ENCODE measurements around the gene ARL14EPL.

- TF ChIP-seq, protein P1, sequence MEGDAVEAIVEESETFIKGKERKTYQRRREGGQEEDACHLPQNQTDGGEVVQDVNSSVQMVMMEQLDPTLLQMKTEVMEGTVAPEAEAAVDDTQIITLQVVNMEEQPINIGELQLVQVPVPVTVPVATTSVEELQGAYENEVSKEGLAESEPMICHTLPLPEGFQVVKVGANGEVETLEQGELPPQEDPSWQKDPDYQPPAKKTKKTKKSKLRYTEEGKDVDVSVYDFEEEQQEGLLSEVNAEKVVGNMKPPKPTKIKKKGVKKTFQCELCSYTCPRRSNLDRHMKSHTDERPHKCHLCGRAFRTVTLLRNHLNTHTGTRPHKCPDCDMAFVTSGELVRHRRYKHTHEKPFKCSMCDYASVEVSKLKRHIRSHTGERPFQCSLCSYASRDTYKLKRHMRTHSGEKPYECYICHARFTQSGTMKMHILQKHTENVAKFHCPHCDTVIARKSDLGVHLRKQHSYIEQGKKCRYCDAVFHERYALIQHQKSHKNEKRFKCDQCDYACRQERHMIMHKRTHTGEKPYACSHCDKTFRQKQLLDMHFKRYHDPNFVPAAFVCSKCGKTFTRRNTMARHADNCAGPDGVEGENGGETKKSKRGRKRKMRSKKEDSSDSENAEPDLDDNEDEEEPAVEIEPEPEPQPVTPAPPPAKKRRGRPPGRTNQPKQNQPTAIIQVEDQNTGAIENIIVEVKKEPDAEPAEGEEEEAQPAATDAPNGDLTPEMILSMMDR (IDR thresholded peaks at IDR 0.05; ENCODE audit: insufficient read depth, low read length): no peak
- TF ChIP-seq, protein P2, sequence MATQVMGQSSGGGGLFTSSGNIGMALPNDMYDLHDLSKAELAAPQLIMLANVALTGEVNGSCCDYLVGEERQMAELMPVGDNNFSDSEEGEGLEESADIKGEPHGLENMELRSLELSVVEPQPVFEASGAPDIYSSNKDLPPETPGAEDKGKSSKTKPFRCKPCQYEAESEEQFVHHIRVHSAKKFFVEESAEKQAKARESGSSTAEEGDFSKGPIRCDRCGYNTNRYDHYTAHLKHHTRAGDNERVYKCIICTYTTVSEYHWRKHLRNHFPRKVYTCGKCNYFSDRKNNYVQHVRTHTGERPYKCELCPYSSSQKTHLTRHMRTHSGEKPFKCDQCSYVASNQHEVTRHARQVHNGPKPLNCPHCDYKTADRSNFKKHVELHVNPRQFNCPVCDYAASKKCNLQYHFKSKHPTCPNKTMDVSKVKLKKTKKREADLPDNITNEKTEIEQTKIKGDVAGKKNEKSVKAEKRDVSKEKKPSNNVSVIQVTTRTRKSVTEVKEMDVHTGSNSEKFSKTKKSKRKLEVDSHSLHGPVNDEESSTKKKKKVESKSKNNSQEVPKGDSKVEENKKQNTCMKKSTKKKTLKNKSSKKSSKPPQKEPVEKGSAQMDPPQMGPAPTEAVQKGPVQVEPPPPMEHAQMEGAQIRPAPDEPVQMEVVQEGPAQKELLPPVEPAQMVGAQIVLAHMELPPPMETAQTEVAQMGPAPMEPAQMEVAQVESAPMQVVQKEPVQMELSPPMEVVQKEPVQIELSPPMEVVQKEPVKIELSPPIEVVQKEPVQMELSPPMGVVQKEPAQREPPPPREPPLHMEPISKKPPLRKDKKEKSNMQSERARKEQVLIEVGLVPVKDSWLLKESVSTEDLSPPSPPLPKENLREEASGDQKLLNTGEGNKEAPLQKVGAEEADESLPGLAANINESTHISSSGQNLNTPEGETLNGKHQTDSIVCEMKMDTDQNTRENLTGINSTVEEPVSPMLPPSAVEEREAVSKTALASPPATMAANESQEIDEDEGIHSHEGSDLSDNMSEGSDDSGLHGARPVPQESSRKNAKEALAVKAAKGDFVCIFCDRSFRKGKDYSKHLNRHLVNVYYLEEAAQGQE (IDR thresholded peaks at IDR 0.05; ENCODE audit: insufficient replicate concordance, low read depth): no peak
These were observed 13.5 kb downstream of the ARL14EPL start for GRCh38 chr5:116045821-116046220.

Measured in HL-60 (cell line).